Stomach smooth muscle (tissue), 2 donors: ENCODE measurements around the gene PPP1R12B.

Experiments used
- H3K27ac ChIP-seq: one replicate; pipeline ENCODE4 v1.7.0; 2013; ENCODE audit warnings: mild to moderate bottlenecking, low read length, inconsistent platforms
- H3K27me3 ChIP-seq, 2 donors: one replicate each; pipeline ENCODE4 v1.7.0; 2013; ENCODE audit warnings: low read length in 2 of 2; ENCODE audit not compliant: insufficient read depth in 2 of 2, control insufficient read depth in 1 of 2
- H3K36me3 ChIP-seq, 2 donors: one replicate each; pipeline ENCODE4 v1.7.0; 2013; ENCODE audit warnings: low read length in 2 of 2; ENCODE audit not compliant: control insufficient read depth in 2 of 2, insufficient read depth in 2 of 2
- H3K4me1 ChIP-seq: one replicate; pipeline ENCODE4 v1.7.0; 2013; ENCODE audit warnings: low read length; ENCODE audit not compliant: control insufficient read depth, insufficient read depth
- H3K4me3 ChIP-seq, 2 donors: one replicate each; pipeline ENCODE4 v1.7.0; 2013; ENCODE audit warnings: low read length in 2 of 2
- H3K9ac ChIP-seq, 2 donors: one replicate each; pipeline ENCODE4 v1.7.0; 2013; ENCODE audit warnings: low read length in 2 of 2, mild to moderate bottlenecking in 1 of 2
- H3K9me3 ChIP-seq, 2 donors: one replicate each; pipeline ENCODE4 v1.7.0; 2013; ENCODE audit warnings: low read length in 2 of 2; ENCODE audit not compliant: control insufficient read depth in 2 of 2
- donor health status: healthy.
- donor health status: Pancreatic carcinoma.

The PPP1R12B gene

GRCh38 chr1:202563818-202564217 lies 215.3 kb downstream of the PPP1R12B start:
- Histone ChIP-seq H3K4me1 (peaks cover 56% of the 10 kb centered on the region), H3K27me3 (no peaks in the 10 kb centered on the region), H3K9ac (no peak overlapping the region), H3K4me3 (no peak overlapping the region), H3K36me3 (peaks cover 25 to 45% of the 10 kb centered on the region in 2 donors), H3K27ac (peak overlapping the region; percentile 85), H3K9me3 (no peaks in the 10 kb centered on the region)

- H3K4me1 ChIP-seq, result peaks cover 64% of the 10 kb centered on the region
These were observed 216.5 kb downstream of the PPP1R12B start for GRCh38 chr1:202564958-202565495.

DNA sequence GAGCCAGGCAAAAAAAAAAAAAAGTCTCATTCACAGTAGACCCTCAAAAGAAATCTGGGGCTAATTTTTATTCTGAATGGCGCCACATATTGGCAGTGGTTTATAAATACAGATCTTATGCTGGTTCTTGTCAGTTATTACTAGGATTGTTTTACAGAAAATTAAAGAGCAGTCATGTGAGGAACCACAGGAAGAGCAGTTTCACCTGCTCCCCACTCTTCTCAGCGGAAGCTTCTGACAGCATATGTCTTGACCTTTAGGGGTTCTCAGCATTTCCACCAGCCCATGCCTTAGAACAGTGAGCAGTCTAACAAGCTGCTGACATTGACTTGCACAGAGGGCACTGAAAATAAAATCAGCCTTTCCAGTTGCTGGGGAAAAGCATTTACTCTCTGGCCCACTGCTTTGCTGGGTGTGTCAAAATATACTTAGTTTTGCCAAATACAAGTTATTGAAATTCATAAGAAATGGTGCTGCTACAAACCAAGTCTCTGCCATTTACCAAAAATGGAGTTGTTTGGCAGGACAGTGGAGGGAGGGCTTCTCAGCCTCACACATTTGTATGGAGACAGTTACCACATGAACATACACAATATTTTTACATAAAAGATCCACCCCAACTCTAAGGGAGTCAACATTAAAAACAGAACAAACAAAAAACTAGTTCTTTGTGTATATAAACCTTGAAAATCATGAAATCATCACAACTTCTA lies 217.5 kb downstream of the PPP1R12B start:
- no peaks in the 10 kb centered on the region for H3K9me3 ChIP-seq
- no peaks in the 10 kb centered on the region for H3K27me3 ChIP-seq
- H3K4me1 ChIP-seq, result peaks cover 69% of the 10 kb centered on the region
- peak overlapping the region; percentile 85 for H3K27ac ChIP-seq
- peak overlapping the region in 1 of 2 donors; percentile 15 for H3K4me3 ChIP-seq
- peaks cover 40 to 58% of the 10 kb centered on the region in 2 donors for H3K36me3 ChIP-seq
- peak overlapping the region; percentile 36 to 40 for H3K9ac ChIP-seq

More at GRCh38 chr1:202564958-202565495, 216.5 kb downstream of the PPP1R12B start:
- Histone ChIP-seq H3K27ac (peak overlapping the region; percentile 85), H3K27me3 (no peaks in the 10 kb centered on the region), H3K9ac (no peak overlapping the region), H3K9me3 (no peaks in the 10 kb centered on the region), H3K4me3 (no peak overlapping the region), H3K36me3 (peaks cover 35 to 54% of the 10 kb centered on the region in 2 donors)

GRCh38 chr1:202567738-202568137 lies 219.2 kb downstream of the PPP1R12B start:
- Histone ChIP-seq H3K9me3 (no peaks in the 10 kb centered on the region), H3K9ac (peak overlapping the region in 1 of 2 donors; percentile 3), H3K36me3 (peaks cover 45 to 60% of the 10 kb centered on the region in 2 donors), H3K4me1 (peaks cover 67% of the 10 kb centered on the region), H3K27ac (peak overlapping the region; percentile 85), H3K27me3 (no peaks in the 10 kb centered on the region), H3K4me3 (peak overlapping the region; percentile 4 to 9)

DNA sequence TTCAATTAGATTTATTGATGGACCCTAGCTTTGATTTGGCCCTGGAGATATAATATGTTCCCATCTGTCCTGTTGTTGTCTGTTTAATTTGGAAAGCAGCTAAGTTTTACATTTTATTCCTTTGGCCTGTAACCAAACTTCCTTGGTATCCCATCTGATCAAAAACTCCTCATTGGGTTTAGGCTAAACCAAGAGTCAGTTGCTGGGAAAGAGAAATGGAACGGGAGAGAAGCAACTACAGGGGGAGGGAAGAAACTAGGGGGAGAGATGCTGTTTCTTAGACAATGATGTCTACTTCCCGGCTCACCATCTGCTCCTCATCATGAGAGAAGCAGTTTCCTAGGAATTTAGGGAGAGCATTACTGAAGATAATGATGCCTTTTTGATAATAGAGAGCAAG lies 219.9 kb downstream of the PPP1R12B start:
- Histone ChIP-seq H3K27me3 (no peaks in the 10 kb centered on the region), H3K4me3 (no peak overlapping the region), H3K27ac (peak overlapping the region; percentile 85), H3K4me1 (peaks cover 66% of the 10 kb centered on the region), H3K9me3 (no peaks in the 10 kb centered on the region), H3K36me3 (peaks cover 51 to 61% of the 10 kb centered on the region in 2 donors), H3K9ac (peak overlapping the region in 1 of 2 donors; percentile 18)

DNA sequence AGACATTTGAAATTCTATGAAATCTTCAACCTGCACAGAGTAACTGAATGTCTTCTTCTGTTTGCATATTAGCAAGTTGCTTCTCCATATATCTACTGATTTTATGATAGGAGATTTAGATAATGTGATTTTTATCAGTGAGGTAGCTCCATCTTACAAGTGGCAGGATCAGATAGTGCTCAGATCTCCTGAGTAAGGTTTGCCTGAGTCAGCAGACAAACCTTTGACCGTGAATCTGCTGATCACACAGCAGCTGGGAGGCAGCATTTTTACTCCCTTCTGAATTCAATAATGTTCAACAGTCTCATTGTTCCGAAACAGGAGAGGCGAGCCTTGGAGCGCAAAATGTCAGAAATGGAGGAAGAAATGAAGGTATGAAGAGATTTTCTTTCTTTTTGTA lies 220.3 kb downstream of the PPP1R12B start:
- Histone ChIP-seq H3K9me3 (no peaks in the 10 kb centered on the region), H3K36me3 (peaks cover 54 to 56% of the 10 kb centered on the region in 2 donors), H3K4me3 (no peak overlapping the region), H3K27me3 (no peaks in the 10 kb centered on the region), H3K27ac (peak overlapping the region; percentile 85), H3K4me1 (peaks cover 66% of the 10 kb centered on the region), H3K9ac (peak overlapping the region in 1 of 2 donors; percentile 18)

DNA sequence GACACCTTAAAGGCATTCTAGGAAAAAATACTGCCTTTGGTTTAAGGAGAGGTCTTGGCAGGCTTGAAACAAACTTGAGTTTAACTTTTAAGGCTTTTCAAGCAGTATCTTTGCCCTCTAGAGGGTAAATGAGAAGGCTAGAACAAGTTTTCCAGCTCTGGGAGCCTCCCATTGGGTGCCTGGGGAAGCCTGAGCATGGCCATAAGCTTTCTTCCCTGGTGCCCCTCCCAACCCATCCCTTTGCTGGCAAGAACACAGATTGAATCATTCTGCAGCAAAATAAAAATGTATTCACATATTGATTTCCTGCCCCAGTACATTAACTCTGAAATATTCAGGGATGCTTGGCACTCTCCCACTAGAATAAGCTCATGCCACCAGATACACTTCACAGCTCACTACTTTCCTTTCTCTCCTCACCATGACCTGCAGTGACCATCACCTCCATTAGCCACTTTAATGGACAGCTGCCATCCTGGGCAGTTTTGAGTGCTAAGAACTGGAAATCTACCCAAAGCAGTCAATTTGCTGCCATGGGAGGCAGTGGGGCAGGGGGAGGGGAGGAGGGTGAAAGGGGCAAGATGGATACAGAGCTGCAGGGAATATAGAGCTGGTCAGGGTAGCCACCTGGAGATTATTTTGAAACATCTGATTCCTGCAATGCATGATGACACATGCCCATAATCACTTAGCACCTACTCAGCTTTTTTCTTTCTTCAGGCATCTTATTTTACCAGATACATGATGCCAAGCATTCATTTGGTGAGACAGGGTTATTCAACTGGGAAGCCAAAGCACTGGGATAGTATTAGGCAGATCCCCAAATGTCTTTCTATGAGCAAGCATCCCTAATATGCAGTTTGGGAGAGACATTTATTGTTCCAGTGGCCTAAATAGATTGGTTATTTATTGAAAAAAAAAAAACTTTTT lies 221.2 kb downstream of the PPP1R12B start:
- Histone ChIP-seq H3K9ac (no peak overlapping the region), H3K4me3 (no peak overlapping the region), H3K27me3 (no peaks in the 10 kb centered on the region), H3K9me3 (no peaks in the 10 kb centered on the region), H3K36me3 (peaks cover 51 to 52% of the 10 kb centered on the region in 2 donors), H3K4me1 (peaks cover 71% of the 10 kb centered on the region), H3K27ac (peak overlapping the region; percentile 85)

- Histone ChIP-seq H3K9ac (peak overlapping the region in 1 of 2 donors; percentile 21), H3K4me3 (peak overlapping the region in 1 of 2 donors; percentile 29), H3K27me3 (no peaks in the 10 kb centered on the region), H3K9me3 (no peaks in the 10 kb centered on the region), H3K36me3 (peaks cover 51% of the 10 kb centered on the region in 2 donors), H3K4me1 (peaks cover 67% of the 10 kb centered on the region), H3K27ac (peak overlapping the region; percentile 85)
These were observed 223.3 kb downstream of the PPP1R12B start for GRCh38 chr1:202571719-202572339.

DNA sequence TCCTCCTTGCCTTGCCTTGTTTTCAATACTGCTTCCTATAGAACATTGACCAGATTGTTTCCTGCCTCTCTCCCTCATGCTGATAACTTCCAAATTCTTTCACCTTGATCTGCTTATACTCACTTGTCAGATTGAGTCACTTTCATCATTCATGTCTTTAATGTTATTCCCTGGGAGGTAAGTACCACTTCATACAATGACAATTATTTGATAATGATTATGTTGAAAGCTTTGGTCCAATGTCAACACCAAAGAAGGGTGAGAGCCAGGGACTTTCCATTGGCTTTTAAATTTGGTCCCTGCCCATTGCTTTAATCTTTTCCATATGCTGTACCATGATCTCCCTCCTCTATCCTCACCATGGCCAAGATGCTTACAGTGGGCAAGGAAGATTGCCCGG lies 224.4 kb downstream of the PPP1R12B start:
- no peak overlapping the region for H3K4me3 ChIP-seq
- H3K9me3 ChIP-seq, result no peaks in the 10 kb centered on the region
- no peaks in the 10 kb centered on the region for H3K27me3 ChIP-seq
- H3K27ac ChIP-seq, result peak overlapping the region; percentile 85
- peaks cover 67% of the 10 kb centered on the region for H3K4me1 ChIP-seq
- no peak overlapping the region for H3K9ac ChIP-seq
- H3K36me3 ChIP-seq, result peaks cover 44 to 51% of the 10 kb centered on the region in 2 donors
